Upper lobe of right lung (tissue), 1 donor: ENCODE measurements around the gene KLHL13. TPM values are rescaled to one million over a fixed set of nuclear protein-coding genes. Genes with fewer than 3 reads are reported as not detected.

Experiments used
- ATAC-seq: fragments of 200-7000 bp; cut with Tn5 transposase; one replicate; pipeline ENCODE4 v1.9.1; 2020; ENCODE audit warnings: mild to moderate bottlenecking, moderate library complexity
- DNase-seq: peaks from one replicate; pipeline ENCODE4 v3.0.0-alpha.2; 2020
- H3K27ac ChIP-seq: fragments of 200-600 bp; one replicate; pipeline ENCODE4 v1.8.0; 2022
- H3K27me3 ChIP-seq: fragments of 200-600 bp; one replicate; pipeline ENCODE4 v1.8.0; 2022; ENCODE audit warnings: mild to moderate bottlenecking
- H3K36me3 ChIP-seq: fragments of 200-600 bp; one replicate; pipeline ENCODE4 v1.8.0; 2022
- H3K4me1 ChIP-seq: fragments of 200-600 bp; one replicate; pipeline ENCODE4 v1.8.0; 2022
- H3K4me3 ChIP-seq: fragments of 200-600 bp; one replicate; pipeline ENCODE4 v1.8.0; 2022; ENCODE audit warnings: mild to moderate bottlenecking
- H3K9me3 ChIP-seq: fragments of 200-600 bp; one replicate; pipeline ENCODE4 v1.8.0; 2022
- CTCF ChIP-seq: fragments of 200-600 bp; IDR thresholded peaks from one replicate; pipeline ENCODE4 v1.8.0; 2022; ENCODE audit warnings: antibody characterized with exemption
- intact Hi-C: fragments of 100-400 bp; cut with DNase I; formaldehyde crosslinking; loops from one replicate; pipeline ENCODE4 v1.11.0; 2022
- total RNA-seq: library from RNA; stranded (reverse); fragmentation: NEBNext Ultra II Directional; extraction: Animal tissue kit (Norgen Biotek cat#: 25700); gene quantifications from one replicate; pipeline ENCODE4 v1.2.1, GENCODE V29; 2021
- donor health status: DM: no; HTN: yes; CAD: no; lungs with severe emphysema.

KLHL13 gene
- total RNA-seq, 1 donor from 2014 or later = 0.58 TPM

- H3K27me3 ChIP-seq = no peaks in the 10 kb centered on the region
- H3K27ac ChIP-seq = no peak overlapping the region
- no peaks in the 10 kb centered on the region for H3K36me3 ChIP-seq
- no peak for DNase-seq
- no peak overlapping the region for H3K4me3 ChIP-seq
- ATAC-seq = no peak
- H3K9me3 ChIP-seq = no peaks in the 10 kb centered on the region
- intact Hi-C loops = no loop called here
- no peak for TF ChIP-seq CTCF
- no peaks in the 10 kb centered on the region for H3K4me1 ChIP-seq
Measured at GRCh38 chrX:118047446-118048186, 69.0 kb downstream of the KLHL13 start.

GRCh38 chrX:118039591-118039990 lies 77.0 kb downstream of the KLHL13 start:
- Histone ChIP-seq H3K4me3 (no peak overlapping the region), H3K27ac (no peak overlapping the region), H3K36me3 (no peaks in the 10 kb centered on the region), H3K9me3 (no peaks in the 10 kb centered on the region), H3K27me3 (no peaks in the 10 kb centered on the region), H3K4me1 (no peaks in the 10 kb centered on the region)
- ATAC-seq (no peak), DNase-seq (no peak)
- no peak for TF ChIP-seq CTCF
- intact Hi-C loops = no loop called here

GRCh38 chrX:118038614-118039365 lies 77.8 kb downstream of the KLHL13 start:
- H3K4me3 ChIP-seq = no peak overlapping the region
- no peaks in the 10 kb centered on the region for H3K4me1 ChIP-seq
- ATAC-seq (no peak), DNase-seq (no peak)
- no peak overlapping the region for H3K27ac ChIP-seq
- no peaks in the 10 kb centered on the region for H3K27me3 ChIP-seq
- TF ChIP-seq CTCF = no peak
- no peaks in the 10 kb centered on the region for H3K9me3 ChIP-seq
- intact Hi-C loops = no loop called here
- H3K36me3 ChIP-seq = no peaks in the 10 kb centered on the region

GRCh38 chrX:118026631-118027030 lies 90.0 kb downstream of the KLHL13 start:
- no peaks in the 10 kb centered on the region for H3K4me1 ChIP-seq
- no peaks in the 10 kb centered on the region for H3K36me3 ChIP-seq
- no peaks in the 10 kb centered on the region for H3K27me3 ChIP-seq
- DNase-seq (no peak), ATAC-seq (no peak)
- TF ChIP-seq CTCF = no peak
- H3K27ac ChIP-seq = no peak overlapping the region
- no peak overlapping the region for H3K4me3 ChIP-seq
- intact Hi-C loops = no loop called here
- H3K9me3 ChIP-seq = no peaks in the 10 kb centered on the region

GRCh38 chrX:118025226-118025625 lies 91.4 kb downstream of the KLHL13 start:
- Histone ChIP-seq H3K4me1 (no peaks in the 10 kb centered on the region), H3K9me3 (no peaks in the 10 kb centered on the region), H3K27ac (no peak overlapping the region), H3K4me3 (no peak overlapping the region), H3K27me3 (no peaks in the 10 kb centered on the region), H3K36me3 (no peaks in the 10 kb centered on the region)
- intact Hi-C loops = no loop called here
- DNase-seq = no peak
- no peak for ATAC-seq
- no peak for TF ChIP-seq CTCF
